ENCODE measurements around the gene GRK3.

GRK3 gene

DNA sequence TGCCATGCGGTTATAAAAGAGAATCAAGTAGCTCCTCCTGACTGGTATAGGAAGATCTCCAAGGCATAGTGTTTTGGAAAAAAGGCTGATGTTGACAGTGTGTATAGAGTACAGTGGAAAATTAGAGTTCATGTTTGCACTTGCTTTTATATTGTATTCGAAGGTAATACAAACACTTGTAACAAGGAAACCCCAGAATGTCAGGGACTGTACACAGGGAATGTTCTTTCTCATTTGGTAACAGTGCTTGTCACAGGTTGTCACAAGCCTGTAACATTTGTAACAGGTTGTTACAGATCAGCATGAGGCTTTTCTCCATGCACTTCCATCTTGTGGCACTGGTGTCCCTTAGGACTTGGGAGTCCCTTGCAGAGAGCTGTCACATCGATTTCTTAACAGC is 64.0 kb downstream of the GRK3 start:
- peak in 1 of 2 donors; percentile 5 for DNase-seq

DNA sequence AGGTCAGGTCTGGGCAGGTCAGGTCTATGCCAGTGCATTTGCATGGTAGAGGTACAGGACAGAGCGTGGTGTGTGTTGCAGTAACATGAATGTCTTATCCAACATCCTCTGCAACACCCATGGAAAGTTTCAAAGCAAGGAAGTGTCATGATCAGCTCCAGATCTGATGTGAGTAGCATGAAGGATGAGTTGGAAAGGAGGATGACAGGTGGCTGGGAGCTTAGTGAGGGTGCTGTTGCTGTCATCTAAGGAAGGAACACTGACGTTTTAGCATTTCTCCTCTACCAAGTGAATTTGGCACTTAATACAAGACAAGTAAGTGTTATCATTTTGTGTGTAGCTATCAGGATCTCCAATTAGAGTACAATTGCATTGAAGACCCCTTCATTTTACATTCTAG is 65.1 kb downstream of the GRK3 start:
- DNase-seq, result no peak

DNA sequence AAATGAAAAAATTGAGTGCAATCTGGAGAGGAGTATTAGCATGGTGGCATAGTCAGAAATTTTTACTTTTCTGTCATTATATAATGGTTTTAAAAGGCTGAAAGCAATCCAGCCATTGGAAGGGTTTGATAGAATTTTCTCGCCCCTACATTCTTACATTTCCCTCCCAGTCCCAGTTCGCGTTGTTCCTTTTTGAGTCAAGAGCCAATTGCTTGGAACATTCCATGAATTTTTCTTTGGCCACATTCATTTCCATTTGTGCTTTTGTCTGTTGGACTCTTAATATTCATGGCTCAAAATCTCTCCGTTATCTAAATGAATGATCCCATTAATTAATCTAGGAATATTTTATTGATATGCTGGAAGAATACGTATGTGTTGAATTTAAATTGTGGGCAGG is 66.0 kb downstream of the GRK3 start:
- DNase-seq, result no peak

DNA sequence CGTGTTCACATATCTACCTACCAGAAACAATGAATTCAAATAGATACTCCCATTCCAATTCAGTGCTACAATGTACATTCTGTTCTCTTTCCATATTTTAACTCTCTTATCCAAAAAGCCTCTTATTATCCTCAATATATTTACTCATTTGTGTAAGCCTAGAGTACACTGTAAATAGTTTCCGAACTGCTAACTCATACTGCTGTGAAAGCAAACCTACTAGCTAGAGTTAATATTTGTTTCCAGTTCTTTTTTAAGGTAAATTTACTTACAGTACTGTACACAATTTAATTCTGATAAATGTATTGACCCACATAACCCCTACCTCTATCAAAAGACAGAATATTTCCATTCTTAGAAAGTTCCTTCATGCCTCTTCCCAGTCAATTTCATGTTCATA is 71.8 kb downstream of the GRK3 start:
- no peak for DNase-seq

DNA sequence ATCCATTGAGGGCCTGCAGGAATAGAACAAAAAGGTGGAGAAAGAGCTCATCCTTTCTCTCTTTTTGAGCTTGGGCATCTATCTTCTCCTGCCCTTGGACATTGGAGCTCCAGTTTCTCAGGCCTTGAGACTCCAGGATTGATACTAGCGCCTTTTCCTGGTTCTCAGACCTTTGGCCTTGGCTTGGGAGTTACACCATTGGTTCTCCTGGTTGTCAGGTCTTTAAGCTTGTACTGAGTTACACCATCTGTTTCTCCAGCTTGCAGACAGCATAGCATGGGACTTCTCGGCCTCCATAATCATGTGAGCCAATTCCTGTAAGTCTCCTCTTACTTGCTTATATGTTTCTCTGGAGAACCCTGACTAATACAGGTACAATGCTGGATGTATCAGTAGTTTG is 72.6 kb downstream of the GRK3 start:
- DNase-seq, result no peak

DNA sequence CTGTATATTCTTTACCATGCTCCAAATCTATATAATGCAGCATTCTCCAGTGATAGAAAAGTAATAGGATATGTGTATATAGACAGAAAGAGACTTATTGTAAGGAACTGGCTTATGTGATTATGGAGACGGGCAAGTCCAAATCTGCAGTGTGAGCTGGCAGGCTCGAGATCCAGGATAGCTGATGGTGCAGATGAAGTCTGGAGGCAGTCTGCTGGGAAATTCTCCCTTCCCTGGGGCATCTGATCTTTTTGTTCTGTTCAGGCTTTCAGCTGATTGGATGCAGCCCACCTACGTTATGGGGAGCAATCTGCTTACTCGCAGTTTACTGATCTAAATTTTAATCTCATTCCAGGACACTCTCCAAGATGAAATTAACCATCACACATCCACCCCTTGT is 73.2 kb downstream of the GRK3 start:
- no peak for DNase-seq

DNA sequence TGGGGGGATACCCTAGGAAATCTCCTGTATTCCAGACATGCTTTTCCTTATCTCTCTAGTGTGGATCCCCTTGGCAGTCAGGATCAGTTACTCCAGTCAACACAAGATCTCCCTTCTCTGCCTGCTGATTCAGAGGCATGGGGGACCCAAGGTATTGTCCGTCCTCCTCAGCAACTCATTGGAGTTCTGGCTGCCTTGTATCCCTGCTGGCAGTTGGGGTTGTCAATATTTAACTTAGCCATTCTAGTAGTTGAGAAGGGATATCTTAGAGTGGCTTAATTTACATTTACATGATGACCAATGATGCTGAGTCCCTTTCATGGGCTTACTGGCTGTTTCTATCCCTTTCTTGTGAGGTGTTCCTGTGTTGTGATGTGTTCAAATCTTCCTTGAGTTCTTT is 74.2 kb downstream of the GRK3 start:
- no peak for DNase-seq

DNA sequence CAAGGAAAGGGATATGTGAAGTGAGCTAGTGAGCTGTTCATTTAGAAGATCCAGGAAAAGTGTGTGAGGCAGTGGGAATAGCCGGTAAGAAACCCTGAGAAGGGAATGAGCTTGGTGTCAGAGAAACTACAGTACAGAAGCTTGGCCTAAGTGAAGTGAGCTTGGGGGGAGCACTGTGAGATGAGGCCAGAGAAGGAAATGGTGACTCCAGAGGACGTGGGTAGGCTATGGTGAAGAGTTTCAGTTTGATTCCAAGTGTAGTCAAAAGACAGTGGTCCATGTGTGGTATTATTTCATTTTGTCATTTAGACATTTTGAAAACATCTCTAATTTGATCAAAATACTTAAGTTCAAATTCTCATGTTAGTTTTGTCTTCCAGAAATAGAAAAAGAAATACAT is 77.2 kb downstream of the GRK3 start:
- no peak for DNase-seq

DNA sequence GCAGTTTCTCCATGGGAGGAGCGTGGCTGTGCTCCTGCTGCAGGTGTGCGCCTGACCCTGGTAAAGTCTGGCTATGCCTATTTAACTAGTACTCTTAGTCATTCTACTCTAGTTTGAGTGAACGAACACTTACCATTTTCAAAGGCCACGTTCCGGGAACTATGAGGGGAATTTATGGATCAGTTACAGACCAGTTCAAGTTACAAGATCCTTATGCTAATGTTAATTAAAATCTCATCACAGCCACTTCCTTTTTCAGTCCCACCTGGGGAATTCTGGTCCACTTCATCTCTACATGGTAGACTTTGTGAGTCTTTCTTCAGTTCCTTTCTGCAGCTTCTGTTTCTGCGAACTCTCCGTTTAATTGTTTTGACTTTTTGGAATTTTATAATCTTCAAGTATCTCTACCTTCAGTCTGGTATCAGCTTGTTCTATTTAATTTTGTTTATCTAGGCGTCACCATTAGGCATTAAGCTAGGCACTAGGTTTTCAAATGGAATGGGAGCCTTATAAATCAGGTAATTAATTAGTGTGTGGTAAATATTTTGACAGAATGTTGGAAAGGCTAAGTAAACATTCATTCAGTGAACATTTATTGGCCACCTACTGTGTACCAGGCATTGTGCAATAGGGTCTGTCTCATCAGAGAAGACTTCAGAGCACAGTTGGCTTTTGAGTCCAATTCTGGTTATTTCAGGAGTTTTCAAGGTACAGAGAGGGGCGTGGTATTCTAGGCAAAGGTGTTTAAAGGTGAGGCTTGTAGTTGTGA is 78.9 kb downstream of the GRK3 start:
- no peak for DNase-seq

DNA sequence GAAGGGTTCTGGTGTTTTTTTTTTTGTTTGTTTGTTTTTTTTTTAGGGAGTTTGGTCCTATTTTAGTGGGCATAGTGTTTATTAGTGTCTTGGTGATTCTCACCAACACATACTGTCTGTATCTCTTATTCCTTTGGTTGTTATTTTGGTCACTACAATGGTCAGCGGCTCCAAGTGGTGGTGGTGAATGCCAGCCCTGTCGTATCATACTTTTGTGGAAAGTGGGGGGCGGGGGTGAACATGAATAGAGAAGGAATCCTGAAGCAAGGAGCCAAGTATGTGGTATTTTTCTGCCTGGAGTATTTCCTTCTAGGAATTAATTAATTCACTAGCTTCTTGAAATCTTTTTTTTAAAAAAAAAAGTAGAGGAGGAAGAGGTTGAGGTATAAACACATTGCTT is 79.6 kb downstream of the GRK3 start:
- no peak for DNase-seq

DNA sequence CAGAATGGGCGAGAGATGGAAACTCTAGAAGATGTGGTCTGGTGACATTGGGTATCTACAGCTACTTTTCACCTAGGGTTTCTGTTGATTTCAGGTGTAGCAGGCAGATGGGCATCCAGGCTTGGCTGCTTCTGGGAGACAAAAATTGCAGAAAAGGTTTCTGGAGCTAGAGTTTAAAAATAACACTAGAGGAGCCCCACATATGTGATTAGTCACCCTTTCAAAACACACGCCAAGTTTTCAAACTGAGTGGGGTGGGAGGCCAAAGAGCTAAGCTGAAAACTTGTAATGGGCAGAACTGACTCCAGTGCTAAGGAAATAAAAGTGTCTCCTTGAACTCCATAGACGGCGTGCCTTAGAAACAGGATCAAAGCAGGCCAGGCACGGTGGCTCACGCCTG is 80.8 kb downstream of the GRK3 start:
- no peak for DNase-seq

DNA sequence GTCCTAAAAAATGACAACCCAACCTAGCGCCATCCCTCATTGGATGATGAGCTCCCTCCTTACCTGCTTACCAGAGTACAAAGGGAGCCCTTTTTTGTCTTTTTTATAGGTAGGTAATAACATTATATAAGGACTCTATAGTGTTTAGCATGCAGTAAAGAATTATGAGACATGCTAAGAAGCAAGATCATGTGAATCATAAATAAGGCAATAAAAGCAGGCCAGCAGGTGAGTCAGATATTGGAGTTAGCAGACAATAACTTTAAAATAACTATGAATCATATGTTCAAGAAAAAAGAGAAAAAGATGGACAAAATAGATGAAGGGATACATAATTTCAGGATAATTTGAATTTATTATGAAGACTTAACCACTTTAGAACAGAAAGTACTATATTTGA is 81.5 kb downstream of the GRK3 start:
- DNase-seq, result no peak

DNA sequence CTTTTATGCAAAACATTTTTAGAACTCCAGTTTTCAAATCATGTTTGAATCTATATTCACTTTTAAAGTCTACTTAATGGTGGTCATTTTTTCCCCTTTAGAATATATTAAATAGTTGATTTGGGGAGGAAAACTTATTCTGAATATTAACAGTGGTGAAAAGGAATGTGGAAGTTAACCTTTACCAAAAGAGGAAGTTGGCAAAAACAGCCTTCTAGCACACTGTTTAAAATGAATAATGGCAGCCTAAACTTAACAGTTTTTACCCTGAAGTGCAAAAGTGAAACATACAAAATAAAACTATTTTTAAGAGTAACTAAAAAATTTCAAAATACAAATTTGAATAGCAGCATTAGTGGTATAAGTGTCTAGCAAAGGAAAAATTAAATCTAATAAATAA is 86.4 kb downstream of the GRK3 start:
- peak; percentile 42 to 61 for DNase-seq

DNA sequence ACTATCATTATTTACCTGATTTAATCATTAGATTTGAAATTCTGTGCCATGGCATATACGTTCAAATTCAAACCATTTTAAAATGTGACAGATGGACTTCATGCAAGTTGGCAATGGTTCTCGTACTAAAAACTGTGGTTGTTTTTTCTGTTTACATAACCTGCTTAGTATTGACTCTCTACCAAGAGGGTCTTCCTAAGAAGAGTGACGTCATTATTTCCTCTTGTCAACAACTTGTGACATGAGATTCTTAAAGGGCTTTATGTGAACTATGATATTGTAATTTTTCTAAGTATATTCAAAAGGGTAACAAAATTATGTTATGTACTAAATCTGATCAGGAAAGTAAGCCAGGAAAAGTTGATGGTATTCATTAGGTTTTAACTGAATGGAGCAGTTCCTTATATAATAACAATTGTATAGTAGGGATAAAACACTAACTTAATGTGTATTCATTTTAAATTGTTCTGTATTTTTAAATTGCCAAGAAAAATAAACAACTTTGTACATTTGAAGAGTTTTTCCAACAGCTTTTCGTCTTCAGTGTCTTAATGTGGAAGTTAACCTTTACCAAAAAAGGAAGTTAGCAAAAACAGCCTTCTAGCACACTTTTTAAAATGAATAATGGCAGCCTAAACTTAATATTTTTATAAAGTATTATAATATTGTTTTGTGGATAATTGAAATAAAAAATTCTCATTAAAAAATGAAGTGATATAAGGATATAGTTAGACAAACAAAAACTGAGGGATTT is 87.0 kb downstream of the GRK3 start:
- DNase-seq, result peak in 1 of 2 donors; percentile 38

DNA sequence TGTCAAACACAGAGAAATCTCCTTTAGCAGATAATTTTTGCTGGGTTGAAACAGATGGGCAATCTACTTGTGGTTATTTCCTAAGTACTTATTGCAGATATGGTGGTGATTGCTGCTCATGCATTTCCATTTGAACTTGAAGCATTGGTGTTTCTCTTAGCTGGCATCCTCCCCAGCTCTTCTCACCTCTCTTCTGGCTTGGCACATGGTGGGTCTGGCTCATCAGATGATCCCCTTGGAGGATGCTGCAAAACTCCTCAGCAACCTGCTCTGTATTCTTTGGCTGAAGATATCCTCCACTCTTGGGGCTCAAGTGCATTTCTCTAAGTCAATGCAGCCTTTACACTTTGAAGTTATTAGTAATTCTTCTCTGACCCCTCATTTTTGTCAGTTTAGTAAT is 90.2 kb downstream of the GRK3 start:
- no peak for DNase-seq

DNA sequence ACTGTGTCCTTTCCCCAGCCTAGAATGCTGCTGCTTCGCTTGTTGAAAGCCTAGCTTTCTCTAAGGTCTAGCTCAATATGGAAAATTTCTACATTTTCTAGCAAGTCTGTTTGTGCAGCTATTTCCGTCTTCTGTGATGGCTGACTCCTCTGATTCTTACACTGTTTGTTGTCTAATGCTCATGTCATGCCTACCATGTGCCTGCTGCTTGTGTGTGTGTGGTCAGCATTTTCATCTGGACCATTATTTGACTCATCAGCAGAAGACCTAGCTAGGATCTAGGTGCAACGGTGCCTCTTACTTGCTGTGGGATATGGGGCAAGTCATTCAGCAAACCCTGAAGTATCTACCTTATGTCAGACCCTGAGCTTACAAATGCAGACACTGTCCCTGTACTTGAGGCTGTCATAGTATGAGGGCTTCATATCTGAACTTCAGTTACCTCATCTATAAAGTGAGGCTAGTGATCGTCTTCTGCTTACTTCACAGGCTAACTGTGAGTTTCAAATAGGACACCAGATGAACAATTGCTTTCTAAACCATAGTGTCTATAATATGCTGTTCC is 91.0 kb downstream of the GRK3 start:
- DNase-seq, result no peak

DNA sequence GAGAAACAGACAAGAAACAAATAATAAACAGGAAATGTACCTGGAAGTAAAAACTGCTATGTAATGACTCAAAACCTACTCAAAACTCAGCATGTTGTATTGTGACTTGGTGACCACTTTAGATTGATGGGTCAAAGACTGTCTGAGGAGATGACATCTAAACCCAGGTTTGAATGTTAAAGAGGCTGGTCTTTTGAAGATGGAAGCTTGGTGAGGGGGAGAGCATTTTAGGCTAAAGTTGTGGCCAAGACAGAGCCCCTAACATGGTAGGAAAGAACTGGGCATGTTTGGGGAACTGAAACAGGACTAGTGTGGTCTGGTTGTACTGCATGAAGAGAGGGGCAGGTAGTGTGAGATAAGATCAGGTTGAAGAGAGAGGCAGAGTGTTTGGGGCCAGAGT is 92.2 kb downstream of the GRK3 start:
- DNase-seq, result no peak

DNA sequence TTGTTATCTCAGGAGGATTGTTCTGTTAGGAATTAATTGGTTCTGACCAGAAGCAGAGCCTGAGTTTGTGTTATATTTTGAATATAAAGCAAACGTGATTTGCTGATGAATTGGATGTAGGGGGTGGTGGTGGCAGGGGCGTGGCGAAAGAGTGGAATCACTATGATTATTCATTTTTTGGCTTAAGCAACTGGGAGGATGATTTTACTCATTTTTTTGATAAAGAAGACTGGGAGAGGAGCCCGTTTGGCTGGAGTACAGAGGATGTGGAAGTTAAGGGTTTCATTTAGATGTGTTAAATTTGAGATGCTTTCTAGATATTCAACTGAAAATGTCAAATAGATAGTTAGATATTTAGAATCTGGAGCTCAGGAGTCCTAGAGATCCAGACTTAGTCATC is 94.2 kb downstream of the GRK3 start:
- DNase-seq, result no peak

DNA sequence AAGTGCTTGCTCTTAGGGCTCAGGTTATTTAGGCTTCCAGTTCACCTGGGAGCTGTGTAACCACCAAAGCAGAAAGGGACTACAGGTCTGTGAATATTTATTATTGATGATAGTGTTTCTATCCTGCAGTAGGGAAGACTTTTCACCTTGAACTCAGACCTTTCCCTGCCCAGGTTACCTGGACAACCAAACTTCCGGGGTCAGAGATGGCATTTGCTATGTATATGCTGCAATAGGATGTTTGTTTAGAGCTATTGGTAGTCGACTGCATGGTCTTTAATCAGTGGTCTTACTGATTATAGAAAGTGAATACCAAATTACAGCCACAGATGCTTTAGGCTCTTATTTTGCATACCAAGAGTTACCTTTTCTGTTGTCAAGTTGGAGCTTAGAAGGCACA is 94.9 kb downstream of the GRK3 start:
- DNase-seq, result no peak

DNA sequence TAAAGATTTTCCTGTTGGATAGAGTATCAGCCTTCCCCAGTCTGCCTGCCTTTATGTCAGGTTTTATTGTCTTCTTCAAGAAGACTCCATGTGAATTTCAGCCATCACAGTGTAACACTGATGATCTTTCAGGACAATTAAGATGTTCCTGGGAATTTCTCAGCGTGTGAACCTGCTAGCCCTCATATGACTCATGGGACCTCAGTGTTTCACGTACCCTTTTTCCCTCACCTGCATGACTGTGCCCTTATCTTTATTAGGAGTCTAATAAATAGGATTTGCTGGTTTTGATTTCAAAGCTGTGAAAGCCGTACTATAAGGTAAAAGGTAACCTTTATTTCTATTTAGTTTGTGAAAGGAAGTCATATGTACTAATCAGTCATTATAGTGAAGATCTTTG is 95.9 kb downstream of the GRK3 start:
- no peak for DNase-seq

DNA sequence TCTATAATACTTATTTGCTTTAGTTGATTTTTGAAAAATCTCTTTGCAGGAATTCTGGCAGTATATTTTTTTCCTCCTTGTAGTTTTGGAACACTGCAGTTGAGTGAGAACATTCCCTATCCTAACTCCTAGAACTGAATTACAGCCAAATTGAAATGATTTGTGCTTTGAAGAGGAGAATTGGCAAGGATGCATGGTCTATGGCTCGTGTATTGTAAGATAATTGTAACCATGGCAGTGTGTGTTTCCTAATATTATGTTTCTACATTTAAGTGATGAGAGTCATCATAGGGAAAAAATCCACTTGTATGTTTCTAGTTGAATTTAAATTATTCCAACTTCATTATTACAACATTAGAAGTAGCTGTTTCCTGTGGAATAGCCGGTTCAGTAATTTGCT is 96.6 kb downstream of the GRK3 start:
- no peak for DNase-seq

DNA sequence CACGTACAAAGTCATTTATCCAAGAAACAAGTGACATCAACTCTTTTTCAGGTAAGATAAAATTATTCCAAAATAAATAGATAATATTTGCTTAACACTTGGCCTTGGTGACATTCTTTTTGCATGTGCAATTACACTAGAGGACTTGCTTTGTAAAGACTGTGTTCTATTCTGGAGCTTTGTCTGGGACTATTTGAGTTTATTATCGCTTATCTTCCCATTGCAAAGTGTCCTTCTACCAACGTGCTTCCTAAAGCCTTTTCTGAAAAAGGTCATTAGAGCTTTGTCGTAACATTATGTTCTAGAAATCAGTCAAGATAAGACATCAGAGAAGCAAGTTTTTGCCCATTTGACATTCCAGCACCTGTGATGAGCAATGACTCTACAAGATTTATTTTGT is 99.2 kb downstream of the GRK3 start:
- no peak for DNase-seq

DNA sequence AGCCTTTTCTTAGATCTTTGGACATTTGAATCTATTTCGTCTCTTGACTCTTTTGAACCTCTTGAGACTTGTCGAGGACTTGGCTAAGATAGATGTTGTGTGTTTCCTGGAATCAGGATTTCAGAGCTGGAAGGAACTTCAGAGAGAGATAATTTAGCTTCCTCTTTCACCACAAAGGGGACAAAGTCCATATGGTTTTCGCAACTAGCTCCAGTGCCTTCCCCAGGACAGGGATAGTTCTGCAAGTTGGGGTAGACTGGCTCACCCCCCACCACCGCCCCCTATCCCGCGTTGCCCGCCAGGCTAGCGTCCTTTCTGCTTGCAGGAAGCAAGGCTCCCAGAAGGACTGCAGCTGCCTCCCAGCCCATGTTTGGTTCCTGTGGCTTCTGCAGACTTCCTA is 101.8 kb downstream of the GRK3 start:
- peak; percentile 8 to 27 for DNase-seq

DNA sequence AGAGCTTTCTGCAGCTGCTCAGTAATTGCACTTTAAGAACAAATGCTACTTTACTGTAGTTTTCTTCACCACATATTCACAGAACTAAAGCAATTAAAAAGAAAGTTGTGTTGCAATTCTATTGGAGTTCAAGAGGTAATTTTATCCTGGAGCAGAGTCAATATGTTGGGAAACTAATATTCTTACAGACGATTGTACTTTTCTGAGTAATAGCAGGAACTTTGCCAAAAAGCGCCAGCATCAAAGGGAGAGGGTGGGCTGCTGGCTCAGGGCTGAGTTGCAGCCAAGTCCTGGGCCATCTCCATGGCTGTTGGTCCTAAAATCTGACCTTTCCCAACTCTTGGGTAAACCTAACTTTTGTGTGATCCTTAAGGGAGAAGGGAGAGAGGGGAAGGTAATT is 104.0 kb downstream of the GRK3 start:
- no peak for DNase-seq

Data from inflammatory macrophage treated with lipopolysaccharide for 1 hour (primary cell).